Inflammatory macrophage treated with lipopolysaccharide for 1 hour (primary cell): ENCODE measurements around the gene ERC2.

Experiments
- DNase-seq, 2 donors: peaks; one replicate each; pipeline ENCODE4 v3.0.0-alpha.2; 2020 to 2022

The ERC2 gene

DNA sequence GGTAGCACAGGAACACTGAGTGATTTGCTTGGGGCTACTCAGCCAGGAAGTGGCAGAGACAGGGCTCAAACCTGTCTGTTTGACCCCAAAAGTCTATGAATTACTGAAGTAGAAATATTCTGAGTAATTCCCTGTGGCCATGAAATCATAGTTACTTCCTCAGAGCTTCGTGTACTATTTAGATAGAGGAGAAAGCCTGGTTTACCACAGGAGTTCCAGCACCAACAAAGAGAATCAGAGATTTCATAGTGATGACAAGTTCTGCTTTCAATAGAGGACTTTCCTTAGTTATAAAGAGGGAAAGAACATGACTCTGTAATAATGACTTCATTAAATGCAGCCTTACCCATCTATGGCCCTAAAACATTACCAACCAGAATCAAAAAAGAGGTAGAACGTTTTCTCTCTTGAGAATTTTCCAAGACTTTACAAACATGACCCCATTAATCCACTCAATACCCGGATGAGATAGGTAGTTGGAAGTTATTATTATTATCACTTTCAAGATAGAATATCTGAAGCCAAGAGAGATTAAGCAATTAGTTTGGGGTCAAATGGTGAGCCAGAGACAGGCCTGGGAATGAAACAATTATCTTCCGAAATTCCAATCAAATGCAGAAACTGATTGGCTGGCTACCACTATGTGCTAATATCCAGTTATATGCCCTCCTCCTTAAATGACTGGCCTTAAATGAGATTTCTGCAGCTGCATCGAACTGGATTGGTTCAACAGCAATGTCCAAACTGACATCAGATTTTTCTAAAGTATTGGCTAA lies 967.5 kb downstream of the ERC2 start:
- DNase-seq, result peak in 1 of 2 donors; percentile 23

DNA sequence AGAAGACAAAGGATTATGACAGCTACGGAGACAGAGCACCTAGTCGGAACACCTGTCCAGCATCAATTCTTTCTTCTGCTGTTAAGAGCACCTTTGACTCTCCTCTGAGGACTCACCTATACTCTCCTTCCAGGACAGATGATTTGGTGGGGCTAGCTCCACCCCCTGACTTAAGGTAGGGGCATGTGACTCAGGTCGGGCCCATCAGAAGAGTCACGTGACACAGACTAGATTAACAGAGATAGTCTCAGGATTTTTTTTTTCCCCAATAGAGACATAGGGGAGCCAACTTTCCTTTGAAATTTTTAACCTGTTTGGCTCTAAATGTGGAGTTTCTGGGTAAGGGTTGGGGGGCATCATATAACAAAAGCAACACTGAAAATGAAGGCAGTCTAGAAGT lies 969.7 kb downstream of the ERC2 start:
- DNase-seq, result no peak

DNA sequence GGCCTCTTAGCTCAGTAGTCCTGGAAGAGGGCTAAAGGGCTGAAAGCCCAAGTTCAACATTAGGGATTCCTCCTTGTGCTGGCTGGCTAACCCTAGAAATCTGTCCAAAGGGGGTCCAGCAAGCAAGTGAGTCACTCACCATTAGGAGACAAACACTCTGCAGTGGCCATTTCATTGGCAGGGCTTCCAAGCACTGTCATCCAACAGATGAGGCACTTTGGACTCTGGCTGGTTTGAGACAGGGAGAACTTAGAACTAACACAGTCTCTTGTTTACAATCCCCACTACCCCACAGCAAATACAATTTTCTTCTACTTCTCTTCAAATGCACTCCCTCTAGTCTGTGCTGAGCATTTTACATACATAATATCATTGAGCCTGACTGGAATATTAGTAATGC lies 971.0 kb downstream of the ERC2 start:
- no peak for DNase-seq

DNA sequence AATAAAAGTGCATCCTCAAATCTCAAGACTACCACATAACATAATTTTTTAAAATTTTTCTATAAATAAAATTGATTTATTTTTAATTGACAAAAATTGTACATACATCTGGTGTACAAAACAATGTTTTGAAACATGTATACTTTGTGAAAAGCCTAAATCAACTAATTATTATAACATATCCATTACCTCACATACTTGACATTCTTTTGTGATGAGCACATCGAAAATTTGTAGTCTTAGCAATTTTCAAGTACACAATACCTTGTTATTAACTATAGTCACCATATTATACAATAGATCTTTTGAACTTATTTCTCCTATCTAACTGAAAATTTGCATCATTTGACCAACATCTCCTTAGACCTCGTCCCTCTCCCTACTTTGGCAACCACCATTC lies 973.3 kb downstream of the ERC2 start:
- DNase-seq, result no peak

DNA sequence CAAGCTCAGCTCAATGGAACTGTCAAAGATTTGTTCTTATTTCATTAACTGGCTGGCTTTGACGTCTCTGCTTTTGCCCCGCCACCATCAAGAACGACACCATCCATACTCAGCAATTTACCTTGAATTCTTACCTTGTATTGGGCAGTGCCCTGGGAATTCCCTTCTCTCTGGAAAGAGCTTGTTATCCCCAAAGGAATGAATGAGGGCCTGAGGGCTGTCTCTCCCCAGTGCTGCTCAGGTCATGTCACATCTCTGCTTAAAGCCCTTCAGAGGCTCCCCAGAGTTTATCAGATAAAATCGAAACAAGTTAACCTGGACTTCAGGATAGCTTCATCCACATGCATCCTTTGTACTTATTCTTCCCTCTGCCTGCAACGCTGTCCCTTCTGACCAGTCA lies 975.3 kb downstream of the ERC2 start:
- DNase-seq, result no peak

DNA sequence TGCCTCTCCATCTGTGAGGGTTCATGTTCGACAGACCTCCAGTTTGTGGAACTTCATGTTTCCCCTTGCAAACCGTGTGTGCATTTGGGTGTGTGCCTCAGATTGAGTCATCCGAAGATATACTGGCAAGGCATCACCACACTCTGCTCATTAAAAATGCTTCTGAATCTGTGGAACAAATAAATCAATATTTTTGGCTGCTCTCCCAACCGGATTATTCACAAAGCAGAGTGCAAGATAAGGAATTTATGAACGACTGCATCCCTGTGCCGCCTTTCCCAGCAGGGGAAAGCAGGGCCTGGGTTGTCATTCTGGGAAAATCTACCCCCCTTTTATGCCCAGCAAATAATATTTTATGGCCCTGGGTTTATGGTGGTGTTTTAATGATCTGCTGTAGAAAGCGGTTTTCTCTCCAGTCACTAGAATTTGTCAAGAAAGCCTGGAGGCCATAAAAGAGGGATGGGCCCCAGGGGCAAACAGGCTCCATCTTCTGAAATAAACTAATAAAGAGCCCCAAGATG lies 976.9 kb downstream of the ERC2 start:
- no peak for DNase-seq

DNA sequence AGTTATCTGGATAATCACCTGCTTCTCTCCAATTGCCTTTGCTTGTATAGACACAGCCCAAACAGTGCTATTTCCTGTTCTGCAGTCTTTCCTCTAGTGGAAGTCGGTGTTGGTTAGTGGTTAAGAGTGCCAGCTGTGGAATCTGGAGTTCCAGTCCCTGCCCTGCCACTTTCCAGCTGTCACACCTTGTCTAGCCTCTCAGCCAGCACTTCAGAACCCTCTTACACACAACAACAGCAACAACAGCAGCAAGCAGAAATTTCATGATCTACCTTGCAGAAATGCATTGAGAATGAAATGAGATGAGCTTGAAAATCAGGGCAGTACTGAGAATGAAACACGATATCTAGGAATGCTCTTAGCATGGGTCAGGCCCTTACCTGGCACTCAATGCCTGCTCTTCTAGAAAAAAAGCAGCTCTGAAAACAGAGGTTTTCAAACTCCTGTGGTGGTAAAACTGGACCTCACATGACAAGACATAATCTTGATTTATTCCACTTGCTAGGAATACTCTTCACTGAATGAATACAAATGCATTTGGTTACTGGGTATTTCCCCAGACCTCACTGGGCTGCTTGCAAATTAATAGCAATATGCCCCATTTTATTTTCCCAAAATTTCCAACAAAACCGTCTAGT lies 977.9 kb downstream of the ERC2 start:
- DNase-seq, result no peak

DNA sequence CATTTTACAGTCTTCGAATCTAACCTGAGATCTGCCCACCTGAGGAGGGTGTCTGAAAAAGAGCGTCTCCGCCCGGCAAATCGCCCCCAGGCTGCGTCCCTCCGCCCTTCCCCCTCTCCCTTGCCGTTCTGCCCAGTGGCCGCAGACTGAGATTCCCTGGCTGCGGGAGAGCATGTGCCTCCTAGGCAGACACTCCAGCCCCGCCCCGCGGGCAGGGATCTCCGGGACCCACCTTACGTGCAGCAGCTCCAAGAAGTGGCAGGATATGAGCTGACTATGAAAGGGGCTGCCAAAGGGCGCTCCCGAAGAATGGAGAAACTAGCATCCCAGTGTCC lies 978.5 kb downstream of the ERC2 start:
- no peak for DNase-seq

DNA sequence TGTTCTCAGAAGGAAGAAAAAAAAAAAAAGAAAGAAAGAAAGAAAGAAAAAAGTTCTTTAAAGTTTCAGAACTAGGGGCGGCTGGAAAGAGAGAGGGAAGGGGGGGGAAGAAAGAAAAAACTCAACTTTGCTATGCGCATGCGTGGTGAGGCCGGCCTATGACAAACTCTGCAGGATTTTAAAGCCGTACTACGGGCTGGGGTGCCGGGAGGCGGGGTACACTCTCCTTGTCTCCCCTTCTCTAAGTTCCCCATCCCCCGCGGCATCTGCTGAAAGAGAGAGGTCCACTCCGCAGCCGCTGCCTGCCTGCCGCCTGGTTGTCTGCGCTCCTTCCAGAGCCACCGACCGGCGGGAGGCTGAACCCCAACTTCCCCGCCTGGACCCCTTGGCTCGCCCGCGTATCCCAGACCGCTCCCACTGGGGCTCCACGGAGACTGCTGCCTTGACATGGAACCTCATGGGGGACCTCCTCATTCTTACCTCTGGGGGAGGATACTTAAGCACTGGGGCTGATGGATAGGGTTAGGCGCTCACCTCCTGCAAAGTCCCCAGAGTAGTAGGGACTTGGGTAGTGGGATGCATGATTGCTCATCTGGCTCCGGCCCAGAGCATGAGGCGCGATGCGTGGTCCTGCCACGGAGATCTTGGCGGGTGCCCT lies 979.7 kb downstream of the ERC2 start:
- DNase-seq, result peak in 1 of 2 donors; percentile 45

DNA sequence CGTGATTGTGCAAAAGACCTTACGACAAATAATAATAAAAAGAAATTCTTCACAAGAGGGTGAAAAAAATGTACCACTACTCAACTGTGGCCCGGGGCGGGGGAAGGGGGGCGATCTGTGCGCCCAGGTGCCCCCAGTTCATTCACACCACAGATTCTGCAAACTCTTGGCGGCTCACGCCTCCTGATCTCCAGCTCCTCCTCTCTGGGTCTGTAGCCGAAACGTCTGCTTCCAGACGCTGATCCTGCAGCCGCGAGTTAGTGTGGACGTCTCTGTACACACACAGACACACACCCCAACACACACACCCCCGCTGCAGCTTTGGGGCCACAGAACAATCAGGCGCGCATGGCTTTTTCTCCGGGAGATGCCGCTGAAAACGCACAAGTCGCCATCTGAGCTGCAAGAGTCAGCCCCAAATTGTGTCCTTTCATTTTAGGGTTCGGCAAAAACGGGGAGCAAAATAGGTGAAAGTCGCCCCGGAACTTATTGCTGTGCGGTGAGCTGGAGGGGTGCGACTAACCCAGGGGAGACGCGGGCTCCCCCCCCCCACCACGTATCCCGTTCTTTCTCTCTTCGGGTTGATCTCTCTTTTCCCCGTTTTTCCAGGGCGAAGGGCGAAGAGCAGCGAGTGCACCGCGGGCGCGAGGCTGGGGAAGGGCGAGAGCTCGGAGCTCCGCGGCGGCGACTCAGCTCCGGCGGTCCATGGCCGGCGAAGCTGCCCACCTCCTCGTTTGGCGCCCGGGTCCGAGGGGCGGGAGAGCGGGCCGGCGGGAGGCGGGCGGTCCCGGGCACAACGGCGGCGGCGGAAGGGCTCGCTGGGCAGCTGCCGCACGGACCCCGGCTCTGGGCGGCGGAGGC lies 980.7 kb downstream of the ERC2 start:
- DNase-seq, result peak in 1 of 2 donors; percentile 32

DNA sequence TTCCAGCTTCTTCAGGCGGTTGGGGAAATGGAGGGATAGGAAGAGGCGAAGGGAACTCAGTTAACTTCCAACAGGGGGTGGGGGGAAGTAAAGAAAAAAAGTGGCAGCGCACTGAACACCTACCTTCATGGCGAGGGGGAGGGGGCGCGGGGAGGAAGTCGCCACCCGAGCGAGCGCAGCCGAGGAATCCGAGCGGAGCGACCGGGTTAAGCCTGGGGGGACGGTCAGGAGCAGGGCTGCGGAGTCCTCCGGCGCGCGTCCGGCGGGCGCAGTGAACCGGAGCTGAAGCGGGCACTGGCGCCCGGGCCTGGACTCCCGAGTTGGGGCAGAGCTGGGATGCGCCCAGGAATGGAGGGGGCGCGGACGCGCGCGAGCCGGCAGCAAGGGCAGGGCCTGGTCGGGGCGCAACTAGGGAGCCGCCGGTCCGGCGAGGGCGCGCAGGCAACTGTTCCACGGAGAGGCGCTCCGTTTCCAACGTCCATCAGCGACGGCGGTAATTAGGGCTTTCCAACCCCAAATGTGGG lies 981.3 kb downstream of the ERC2 start, which contains the start of gene WNT5A:
Gene WNT5A, minus strand, starts transcription at position 450 of the 524 bp plus-strand sequence. Its CDS starts 321 bp downstream, at position 129.
- DNase-seq, result no peak

DNA sequence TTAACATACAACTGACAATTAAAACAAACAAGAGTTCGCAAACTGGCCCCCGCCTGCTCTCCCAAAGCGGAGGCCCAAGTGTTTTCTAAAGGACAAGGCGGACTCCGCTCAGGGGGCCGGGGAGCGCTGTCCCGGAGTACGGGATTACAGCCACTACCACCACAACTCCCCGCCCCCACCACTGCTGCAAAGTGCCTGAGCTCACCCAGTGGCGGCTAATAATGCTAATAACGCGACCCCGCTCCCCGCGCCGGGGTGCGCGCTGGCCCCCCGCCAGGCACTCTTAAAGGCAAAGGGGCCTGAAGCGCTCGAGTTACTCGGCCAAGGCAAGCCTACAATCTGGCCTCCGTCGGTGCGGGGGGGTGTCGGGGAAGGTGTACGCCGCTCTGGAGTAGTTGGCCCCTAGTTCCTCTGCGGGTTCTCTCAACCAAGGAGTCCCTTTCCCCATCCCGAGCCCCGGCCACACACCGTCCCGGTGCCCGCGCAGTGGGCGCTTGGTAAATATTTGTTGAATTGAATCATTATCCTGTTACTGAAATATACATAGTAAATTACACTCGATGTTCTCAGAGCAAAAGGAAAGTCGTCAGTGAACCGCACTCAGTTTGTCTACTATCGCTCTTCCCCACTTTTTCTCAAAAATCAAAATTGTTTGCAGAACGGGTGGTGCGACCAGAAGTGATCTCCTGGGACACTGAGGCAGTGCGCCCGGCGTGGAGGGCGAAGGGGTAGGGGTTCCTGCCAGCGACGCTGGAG lies 982.0 kb downstream of the ERC2 start:
- no peak for DNase-seq

DNA sequence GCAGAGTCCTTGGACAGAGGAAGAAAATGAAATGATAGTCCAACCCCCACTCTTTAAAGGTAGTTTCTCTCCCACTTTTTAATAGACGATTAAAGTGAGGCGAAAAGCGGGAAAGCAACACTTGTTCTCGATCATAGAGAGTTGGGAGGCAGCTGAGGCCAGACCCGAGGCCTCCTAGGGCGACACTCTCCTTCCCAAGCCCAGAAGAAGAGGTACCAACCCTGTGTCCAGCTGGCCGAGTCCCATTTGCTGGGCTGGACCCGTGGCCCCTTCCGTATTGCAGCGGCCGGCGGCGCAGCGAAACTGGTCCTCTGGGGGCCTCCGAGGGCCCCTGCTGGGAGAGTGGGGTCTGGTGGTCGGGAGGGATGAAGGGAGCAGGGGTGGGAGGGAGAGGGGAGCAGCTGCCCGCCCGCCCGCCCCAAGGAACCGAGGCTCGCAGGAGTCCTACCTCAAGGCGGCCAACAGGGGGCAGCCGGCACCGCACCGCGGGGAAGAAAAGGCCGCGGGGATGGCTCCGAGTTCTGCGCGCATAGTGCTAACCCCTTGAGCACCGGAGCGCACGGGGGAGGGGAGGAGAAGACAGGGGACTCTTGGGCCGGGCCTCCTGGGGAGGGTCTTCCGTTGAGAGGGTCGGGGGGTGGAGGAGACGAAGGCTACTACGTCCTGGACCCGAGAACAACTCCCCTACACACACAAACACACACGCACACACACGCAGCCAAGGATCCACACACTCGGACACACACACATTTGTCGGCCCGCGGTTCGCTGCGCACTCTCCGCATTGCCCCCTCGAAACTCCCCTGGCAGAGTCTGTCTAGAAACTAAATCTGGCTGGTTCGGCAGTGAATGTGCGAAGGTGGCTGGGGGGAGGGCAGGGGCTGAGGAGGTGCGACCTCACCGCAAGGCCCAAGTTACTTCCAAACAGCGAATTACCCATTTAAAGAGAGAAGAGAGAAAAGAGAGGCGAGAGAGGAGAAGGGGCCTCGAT lies 983.2 kb downstream of the ERC2 start:
- peak in 1 of 2 donors; percentile 73 for DNase-seq

DNA sequence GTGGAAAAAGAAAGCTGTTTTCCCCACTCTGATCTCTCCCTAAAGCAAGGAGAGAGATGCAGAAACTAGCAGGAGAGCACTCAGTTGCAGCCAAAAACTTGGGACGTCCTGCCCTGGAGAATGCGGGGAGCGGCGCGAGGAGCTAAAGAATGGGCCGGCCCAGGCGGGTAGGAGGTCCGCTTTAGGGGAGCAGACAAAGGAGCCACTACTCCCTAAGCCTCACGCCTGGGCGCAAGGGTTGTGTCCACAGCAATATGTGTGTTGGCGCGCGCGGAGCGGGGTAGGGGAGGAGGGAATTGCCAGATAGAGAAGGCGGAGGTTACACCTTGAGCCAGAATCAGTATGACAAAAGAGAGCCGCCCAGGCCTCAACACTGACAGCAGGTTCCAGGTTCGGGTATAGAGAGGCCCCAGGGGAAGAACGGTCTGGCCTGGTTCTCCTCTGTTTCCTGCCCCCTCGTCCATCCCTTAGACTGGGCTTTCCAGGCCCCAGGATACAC lies 984.0 kb downstream of the ERC2 start:
- DNase-seq, result no peak

DNA sequence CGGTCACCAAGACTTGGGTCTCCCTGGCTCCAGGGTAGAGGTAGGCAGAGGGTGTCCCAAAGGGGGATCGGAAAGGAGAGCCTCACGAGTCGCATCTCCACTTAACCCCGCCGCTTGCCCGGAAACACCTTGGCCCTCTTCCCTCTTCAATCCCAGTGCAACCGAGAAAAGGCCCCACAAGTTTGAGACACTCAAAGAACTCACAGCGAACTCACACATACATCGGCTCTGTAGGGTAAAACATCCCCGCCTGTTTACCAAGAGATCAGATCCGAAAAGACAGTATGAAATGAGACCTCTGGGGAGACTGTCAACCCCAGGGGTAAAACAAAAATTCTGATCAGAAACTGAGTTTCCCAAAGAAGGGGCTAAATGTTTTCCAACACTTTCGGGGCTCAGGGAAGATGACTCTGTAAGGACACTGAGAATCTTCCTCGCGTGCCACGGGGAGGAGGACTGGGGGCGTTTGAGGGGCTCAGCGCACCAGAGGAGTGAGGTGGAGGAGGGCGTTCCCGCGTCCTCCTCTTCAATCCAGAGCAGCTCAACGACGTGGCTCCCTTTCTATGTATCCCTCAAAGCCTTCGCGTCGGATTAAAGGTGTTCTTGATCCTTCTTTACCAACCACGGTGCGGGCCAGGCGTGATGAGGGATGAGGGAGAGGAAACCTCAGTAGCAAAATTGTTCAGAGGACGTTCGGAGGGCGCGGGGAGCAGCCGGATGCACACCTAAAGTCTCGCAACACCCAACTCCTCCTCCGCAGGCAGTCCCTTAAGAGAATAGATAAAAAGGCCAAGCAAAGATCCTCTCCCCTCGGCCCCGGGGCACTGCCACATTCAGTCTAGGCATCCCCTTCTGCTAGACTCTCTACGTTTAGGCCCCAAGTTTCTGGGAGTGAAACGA lies 984.8 kb downstream of the ERC2 start:
- DNase-seq, result no peak

DNA sequence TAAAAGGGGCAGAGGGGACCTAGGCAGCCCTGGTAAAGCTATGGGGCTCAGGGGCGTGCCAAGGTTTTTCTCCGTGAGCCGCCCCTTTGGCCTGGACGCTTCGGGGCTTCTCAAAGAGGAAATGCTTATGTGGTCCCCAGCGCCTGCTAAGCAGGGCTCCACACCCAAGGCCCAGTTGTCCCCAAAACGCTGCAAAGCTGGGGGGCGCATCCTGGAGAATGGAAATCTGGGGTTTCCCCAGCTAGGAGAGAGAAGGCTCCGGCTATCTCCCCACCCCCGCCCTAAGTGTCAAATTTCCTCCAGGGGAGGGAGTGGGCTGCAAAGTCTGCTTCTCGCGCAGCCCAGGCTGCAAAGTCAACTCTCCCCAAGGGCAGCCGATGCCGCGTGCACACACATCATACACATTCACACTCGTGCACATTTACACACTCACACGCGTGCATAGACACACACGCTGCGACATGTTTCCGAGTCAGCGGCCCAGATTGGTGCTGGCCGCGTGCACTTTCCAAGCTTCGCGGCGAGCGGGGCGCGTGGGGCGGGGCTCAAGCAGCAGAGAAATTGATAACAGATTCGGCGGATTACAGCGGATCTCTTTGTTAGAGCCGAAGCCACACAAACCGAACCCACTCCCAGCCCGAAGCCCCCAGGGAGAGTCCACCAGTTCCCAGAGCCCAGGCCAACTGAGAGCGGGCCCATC lies 985.6 kb downstream of the ERC2 start:
- DNase-seq, result no peak

DNA sequence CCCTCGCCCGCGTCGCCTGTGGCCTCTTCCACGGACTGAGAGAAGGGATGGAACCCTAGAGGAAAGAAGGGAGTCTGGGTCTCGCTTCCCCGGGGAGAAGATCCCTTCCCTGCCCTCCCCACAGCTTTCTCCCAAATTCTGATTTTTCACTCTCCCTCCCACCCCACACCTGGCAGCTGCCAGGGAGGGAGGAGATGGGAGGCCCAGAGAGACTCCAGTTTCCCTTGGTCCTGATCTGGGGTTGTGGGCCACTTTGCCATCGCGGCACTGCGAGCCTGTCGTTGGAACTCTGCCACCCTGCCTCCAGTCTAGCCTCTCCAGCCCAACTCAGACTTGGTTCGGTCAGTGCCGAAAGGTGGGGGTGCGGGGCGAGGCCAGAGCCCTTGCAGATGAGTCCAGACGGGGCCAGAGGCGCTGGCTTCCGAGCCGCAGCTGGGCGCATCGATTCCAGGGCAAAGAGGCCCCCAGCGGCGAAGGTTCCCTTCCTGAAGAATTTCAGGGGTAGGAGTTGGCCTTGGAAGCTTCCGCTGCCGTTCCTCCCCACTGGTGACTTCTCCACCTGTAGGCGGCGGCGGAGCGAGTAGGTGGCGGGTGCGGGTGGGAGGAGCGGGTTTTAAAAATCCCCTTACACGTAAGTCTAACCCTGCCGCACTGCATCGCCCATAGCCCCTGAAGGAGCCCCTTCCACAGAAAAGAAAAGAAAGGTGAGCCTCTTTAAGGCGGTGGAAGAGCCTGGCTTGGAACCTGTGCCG lies 986.3 kb downstream of the ERC2 start:
- no peak for DNase-seq
